RWPE2 (cell line): ENCODE measurements around the gene DNLZ.

Experiments used
- ATAC-seq: fragments of 200-7000 bp; cut with Tn5 transposase; 3 replicates; pipeline ENCODE4 v1.9.1; 2021; ENCODE audit warnings: low read depth
- DNase-seq: peaks from one replicate; pipeline ENCODE4 v3.0.0-alpha.2; 2020; ENCODE audit warnings: low spot score
- H3K27ac ChIP-seq: fragments of 450-650 bp; 2 replicates; pipeline ENCODE4 v1.5.1; 2017; ENCODE audit warnings: mild to moderate bottlenecking; ENCODE audit not compliant: poor library complexity, severe bottlenecking
- H3K27me3 ChIP-seq: fragments of 250-450 bp; sonication (Bioruptor Pico); 2 replicates; pipeline ENCODE4 v1.5.1; 2021; ENCODE audit warnings: mild to moderate bottlenecking, moderate library complexity; ENCODE audit not compliant: insufficient read depth, poor library complexity, severe bottlenecking
- H3K36me3 ChIP-seq: fragments of 250-450 bp; sonication (Bioruptor Pico); 2 replicates; pipeline ENCODE4 v1.5.1; 2020; ENCODE audit warnings: low read depth, mild to moderate bottlenecking, moderate library complexity
- H3K4me1 ChIP-seq: fragments of 250-450 bp; sonication (Bioruptor Pico); 2 replicates; pipeline ENCODE4 v1.5.1; 2021; ENCODE audit warnings: mild to moderate bottlenecking, moderate library complexity; ENCODE audit not compliant: insufficient read depth, poor library complexity, severe bottlenecking
- H3K4me3 ChIP-seq: fragments of 250-450 bp; sonication (Bioruptor Pico); 2 replicates; pipeline ENCODE4 v1.5.1; 2021; ENCODE audit warnings: mild to moderate bottlenecking, moderate library complexity; ENCODE audit not compliant: severe bottlenecking
- H3K9me3 ChIP-seq: fragments of 250-450 bp; sonication (Bioruptor Pico); 2 replicates; pipeline ENCODE4 v1.5.1; 2021; ENCODE audit warnings: mild to moderate bottlenecking, moderate library complexity; ENCODE audit not compliant: severe bottlenecking
- TF ChIP-seq, protein P1 (sequence below): fragments of 450-650 bp; IDR thresholded peaks from one replicate; pipeline ENCODE4 v1.5.1; 2017; ENCODE audit warnings: mild to moderate bottlenecking, moderate library complexity; ENCODE audit not compliant: poor library complexity, severe bottlenecking

The DNLZ gene

DNA sequence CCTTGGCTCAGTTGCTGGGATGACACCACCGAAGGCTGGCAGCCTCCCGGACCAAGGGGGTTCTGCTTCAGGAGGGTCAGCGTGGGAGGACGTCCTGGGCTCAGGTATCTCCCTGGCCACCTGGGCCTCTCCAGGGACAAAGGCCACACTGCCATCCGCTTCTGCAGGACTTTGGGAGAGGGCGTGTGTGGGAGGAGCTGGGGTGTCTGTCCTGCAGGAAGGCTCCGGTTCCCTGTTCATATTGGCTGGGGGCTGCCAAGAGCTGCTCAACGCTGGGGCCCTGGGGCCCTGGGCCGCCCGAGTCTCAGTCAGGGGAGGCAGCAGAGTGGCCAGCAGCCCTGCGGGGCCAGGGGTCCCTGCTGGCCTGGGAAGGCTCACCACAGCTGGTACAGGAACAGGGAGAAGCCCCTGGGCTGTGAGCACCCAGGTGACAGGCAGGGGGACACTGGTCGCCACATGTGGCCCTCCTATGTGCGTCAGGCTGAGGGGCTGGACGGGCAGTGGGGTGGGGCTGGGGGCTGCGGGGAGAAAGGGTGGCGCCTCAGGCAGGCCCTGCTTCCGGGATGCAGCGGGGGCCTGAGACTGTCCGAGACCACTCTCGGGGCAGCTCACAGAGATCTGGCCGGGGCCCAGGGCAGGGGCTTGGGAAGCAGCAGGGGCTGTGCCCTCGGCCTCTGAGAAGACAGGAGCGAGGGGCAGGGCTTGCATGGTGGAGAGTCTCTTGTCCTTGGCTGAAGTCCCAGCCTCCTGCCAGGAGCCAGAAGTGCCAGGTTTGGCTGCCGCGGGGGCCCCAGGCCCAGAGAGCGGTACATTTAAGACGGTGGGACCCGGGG, 14.8 kb upstream of the DNLZ start:
- TF ChIP-seq, protein P1, sequence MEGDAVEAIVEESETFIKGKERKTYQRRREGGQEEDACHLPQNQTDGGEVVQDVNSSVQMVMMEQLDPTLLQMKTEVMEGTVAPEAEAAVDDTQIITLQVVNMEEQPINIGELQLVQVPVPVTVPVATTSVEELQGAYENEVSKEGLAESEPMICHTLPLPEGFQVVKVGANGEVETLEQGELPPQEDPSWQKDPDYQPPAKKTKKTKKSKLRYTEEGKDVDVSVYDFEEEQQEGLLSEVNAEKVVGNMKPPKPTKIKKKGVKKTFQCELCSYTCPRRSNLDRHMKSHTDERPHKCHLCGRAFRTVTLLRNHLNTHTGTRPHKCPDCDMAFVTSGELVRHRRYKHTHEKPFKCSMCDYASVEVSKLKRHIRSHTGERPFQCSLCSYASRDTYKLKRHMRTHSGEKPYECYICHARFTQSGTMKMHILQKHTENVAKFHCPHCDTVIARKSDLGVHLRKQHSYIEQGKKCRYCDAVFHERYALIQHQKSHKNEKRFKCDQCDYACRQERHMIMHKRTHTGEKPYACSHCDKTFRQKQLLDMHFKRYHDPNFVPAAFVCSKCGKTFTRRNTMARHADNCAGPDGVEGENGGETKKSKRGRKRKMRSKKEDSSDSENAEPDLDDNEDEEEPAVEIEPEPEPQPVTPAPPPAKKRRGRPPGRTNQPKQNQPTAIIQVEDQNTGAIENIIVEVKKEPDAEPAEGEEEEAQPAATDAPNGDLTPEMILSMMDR: no peak
- Histone ChIP-seq H3K9me3 (no peaks in the 10 kb centered on the region), H3K27ac (no peak overlapping the region), H3K4me3 (no peak overlapping the region), H3K4me1 (no peaks in the 10 kb centered on the region), H3K36me3 (0 out of 2 replicates have a peak, but pooled peaks cover 11% of the 10 kb centered on the region), H3K27me3 (no peaks in the 10 kb centered on the region)
- ATAC-seq (no peak), DNase-seq (no peak)

DNA sequence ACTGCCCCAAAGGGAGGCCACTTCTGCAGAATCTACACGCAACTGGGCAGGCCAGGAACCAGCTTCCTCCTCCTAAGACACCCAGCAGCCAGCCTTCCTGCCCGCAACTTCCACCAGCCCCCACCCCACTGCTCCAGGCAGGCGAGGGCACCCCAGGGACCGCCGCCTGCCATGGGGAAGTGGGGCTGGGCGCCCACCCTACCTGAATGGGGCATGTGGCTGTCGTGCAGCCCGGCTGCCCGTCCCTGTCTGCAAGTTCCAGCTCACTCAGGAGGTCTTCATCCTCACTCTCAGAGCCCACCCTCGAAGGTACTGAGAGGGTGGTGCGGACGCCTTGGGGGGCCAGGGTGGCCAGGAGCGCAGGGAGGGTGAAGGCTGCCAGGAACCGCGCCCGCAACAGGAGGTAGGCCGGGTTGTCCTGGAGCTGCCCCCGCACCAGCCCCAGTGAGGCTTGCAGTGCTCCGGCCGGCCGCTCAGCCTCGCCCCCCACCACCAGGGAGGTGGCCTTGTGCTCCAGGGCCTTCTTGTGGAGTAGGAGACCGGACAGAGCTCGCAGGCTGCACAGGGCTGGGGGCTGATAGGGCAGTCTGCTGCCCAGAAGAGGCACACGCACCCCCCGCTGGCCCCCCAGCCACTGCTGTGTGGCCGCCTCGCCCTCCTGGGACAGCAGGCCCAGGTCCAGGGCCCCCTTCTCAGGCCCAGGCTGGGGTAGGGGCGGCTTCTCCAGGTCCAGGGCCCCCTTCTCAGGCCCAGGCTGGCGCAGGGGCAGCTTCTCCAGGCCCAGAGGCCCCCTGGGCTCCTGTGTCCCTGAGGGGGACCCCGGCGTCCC, 14.0 kb upstream of the DNLZ start:
- H3K36me3 ChIP-seq: 0 out of 2 replicates have a peak, but pooled peaks cover 11% of the 10 kb centered on the region
- DNase-seq: no peak
- TF ChIP-seq, protein P1: no peak
- no peaks in the 10 kb centered on the region for H3K9me3 ChIP-seq
- no peak overlapping the region for H3K27ac ChIP-seq
- H3K27me3 ChIP-seq: no peaks in the 10 kb centered on the region
- no peak for ATAC-seq
- no peaks in the 10 kb centered on the region for H3K4me1 ChIP-seq
- H3K4me3 ChIP-seq: no peak overlapping the region

DNA sequence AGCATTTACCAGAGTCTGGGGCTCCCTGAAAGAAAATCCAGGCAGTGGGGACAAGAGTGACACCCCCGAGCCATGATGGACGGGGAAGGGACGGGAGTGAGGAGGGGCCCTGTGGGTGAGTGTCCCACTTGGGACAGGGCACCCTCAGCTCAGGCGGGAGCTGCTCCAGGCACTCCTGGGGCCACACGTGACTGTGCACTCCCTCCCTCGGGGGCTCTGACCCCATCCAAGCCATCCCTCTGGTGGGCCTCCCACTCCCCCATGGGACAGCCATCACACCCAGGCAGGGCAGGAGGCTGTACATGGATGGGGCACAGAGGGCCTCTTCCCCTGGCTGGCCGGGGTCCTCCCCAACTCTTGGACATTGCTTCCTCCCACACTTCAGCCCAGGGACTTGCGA, 12.9 kb upstream of the DNLZ start:
- DNase-seq (no peak), ATAC-seq (no peak)
- no peak overlapping the region for H3K27ac ChIP-seq
- 0 out of 2 replicates have a peak, but pooled peaks cover 5% of the 10 kb centered on the region for H3K36me3 ChIP-seq
- TF ChIP-seq, protein P1: no peak
- no peaks in the 10 kb centered on the region for H3K27me3 ChIP-seq
- no peak overlapping the region for H3K4me3 ChIP-seq
- no peaks in the 10 kb centered on the region for H3K9me3 ChIP-seq
- H3K4me1 ChIP-seq: no peaks in the 10 kb centered on the region

DNA sequence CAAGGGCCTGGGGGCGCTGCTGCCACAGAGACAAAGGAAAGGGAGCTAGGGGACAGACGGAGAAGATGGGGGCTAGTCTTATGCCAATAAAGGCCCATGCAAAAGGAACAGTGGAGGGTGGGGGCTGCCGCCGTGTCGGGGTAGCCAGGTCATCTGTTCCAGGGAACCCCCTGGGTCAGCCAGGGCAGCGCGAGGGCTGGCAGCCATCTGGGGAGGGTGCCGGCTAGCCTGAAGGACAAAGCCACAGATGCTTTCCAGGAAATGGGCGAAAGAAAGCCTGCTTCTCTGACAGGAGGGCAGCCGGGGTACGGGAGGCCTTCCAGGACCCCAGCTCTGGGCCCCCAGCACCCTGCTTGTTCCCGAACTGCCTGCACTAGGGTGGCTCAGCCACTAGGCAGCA, 11.6 kb upstream of the DNLZ start:
- H3K4me1 ChIP-seq: no peaks in the 10 kb centered on the region
- no peaks in the 10 kb centered on the region for H3K9me3 ChIP-seq
- DNase-seq (no peak), ATAC-seq (no peak)
- no peaks in the 10 kb centered on the region for H3K27me3 ChIP-seq
- no peaks in the 10 kb centered on the region for H3K36me3 ChIP-seq
- TF ChIP-seq, protein P1: no peak
- H3K27ac ChIP-seq: no peak overlapping the region
- H3K4me3 ChIP-seq: no peak overlapping the region
